Measurements from ENCODE around the gene PTPRM. TPM values are rescaled to one million over a fixed set of nuclear protein-coding genes. Genes with fewer than 3 reads are reported as not detected.
A peak's percentile ranks its signal among the peaks of the same experiment; 100 is the strongest.

PTPRM gene
- polyA plus RNA-seq, 2 of the 4 experiments (the other 2 are of a cell fraction), result 44.5 to 199 TPM

DNA sequence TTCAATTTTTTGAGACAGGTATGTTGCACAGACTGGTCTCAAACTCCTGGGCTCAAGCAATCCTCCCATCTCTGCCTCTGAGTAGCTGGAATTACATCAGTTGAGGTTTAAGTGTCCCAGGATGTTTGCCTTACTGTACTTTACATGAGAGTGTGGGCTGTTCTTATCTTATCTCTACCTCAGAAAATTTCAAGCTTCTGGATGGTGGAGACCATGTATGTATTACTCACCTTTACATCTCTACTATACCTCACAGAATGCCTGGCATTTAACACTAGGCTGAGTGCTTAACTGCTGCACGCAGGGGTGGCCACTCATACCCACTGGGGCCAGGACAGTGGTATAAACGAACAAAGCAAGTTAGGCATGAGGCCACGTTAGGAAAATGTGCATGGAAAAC lies 770.1 kb downstream of the PTPRM start:
- DNase-seq (ENCODE audit: low read depth in 1 of 2, low spot score in 1 of 2) (no peak), ATAC-seq (no peak), FAIRE-seq (no peak)
- POLR2A ChIA-PET, result no interaction called here
- no peaks in the 10 kb centered on the region for H3K9me3 ChIP-seq
- H3K4me1 ChIP-seq, result peaks cover 47% of the 10 kb centered on the region
- CTCF ChIA-PET, result no interaction called here
- TF ChIP-seq, protein P1, sequence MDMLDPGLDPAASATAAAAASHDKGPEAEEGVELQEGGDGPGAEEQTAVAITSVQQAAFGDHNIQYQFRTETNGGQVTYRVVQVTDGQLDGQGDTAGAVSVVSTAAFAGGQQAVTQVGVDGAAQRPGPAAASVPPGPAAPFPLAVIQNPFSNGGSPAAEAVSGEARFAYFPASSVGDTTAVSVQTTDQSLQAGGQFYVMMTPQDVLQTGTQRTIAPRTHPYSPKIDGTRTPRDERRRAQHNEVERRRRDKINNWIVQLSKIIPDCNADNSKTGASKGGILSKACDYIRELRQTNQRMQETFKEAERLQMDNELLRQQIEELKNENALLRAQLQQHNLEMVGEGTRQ (IDR thresholded peaks at IDR 0.05), result no peak
- TF ChIP-seq, protein P2, sequence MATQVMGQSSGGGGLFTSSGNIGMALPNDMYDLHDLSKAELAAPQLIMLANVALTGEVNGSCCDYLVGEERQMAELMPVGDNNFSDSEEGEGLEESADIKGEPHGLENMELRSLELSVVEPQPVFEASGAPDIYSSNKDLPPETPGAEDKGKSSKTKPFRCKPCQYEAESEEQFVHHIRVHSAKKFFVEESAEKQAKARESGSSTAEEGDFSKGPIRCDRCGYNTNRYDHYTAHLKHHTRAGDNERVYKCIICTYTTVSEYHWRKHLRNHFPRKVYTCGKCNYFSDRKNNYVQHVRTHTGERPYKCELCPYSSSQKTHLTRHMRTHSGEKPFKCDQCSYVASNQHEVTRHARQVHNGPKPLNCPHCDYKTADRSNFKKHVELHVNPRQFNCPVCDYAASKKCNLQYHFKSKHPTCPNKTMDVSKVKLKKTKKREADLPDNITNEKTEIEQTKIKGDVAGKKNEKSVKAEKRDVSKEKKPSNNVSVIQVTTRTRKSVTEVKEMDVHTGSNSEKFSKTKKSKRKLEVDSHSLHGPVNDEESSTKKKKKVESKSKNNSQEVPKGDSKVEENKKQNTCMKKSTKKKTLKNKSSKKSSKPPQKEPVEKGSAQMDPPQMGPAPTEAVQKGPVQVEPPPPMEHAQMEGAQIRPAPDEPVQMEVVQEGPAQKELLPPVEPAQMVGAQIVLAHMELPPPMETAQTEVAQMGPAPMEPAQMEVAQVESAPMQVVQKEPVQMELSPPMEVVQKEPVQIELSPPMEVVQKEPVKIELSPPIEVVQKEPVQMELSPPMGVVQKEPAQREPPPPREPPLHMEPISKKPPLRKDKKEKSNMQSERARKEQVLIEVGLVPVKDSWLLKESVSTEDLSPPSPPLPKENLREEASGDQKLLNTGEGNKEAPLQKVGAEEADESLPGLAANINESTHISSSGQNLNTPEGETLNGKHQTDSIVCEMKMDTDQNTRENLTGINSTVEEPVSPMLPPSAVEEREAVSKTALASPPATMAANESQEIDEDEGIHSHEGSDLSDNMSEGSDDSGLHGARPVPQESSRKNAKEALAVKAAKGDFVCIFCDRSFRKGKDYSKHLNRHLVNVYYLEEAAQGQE (IDR thresholded peaks at IDR 0.05), result no peak
- no peak for TF ChIP-seq CBX8 (IDR thresholded peaks at IDR 0.05)
- no peak for TF ChIP-seq MYC (IDR thresholded peaks at IDR 0.05; ENCODE audit: borderline replicate concordance, low read length)
- no peak for TF ChIP-seq ZFP36 (IDR thresholded peaks at IDR 0.05; ENCODE audit: borderline replicate concordance, partially characterized antibody)
- TF ChIP-seq HOXA7 (CRISPR knock-in tag; IDR thresholded peaks at IDR 0.05), result no peak
- H3K27ac ChIP-seq, result peak overlapping the region; percentile 92 to 98; a peak in 4 of 6 replicates
- H3K4me3 ChIP-seq, result no peak overlapping the region
- no peak overlapping the region for H3K4me2 ChIP-seq
- 90% methylated on average over 3 of the region's 3 CpGs for WGBS (ENCODE audit: missing lambda C conversion rate)

DNA sequence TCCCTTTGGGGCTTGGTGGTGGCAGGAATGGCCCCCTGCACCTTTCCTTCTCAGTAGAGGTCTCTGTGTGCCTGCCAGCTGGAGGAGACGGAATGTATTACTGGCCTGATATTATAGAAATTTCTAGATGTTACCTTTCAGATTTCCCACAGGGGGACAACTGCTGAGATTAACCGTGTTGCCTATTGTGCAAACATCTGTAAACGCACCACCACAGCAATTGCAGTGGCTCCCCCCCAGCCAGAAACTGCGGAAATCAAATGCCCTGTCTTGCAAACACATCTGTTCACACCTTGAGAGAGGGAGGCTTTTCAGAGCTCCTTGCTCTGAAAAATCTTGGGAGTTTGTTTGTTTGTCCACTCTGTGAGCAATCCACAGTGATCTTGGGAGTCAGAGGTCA lies 772.1 kb downstream of the PTPRM start:
- H3K4me2 ChIP-seq, result peak overlapping the region; percentile 71
- peaks cover 62% of the 10 kb centered on the region for H3K4me1 ChIP-seq
- ChIA-PET CTCF (no interaction called here), POLR2A (no interaction called here)
- H3K27ac ChIP-seq, result peak overlapping the region; percentile 92 to 98
- TF ChIP-seq MAFK (IDR thresholded peaks at IDR 0.05; ENCODE audit: partially characterized antibody) (no peak), ZSCAN20 (CRISPR knock-in tag; IDR thresholded peaks at IDR 0.05) (no peak), CEBPB (IDR thresholded peaks at IDR 0.05) (peak; percentile 6 to 54; a peak in 1 of 4 replicates), HDAC2 (IDR thresholded peaks at IDR 0.05) (no peak), NR3C1 (IDR thresholded peaks at IDR 0.05) (no peak), GATA3 (IDR thresholded peaks at IDR 0.05; ENCODE audit: borderline replicate concordance) (no peak), HOXB13 (CRISPR knock-in tag; IDR thresholded peaks at IDR 0.05; ENCODE audit: low read depth) (no peak), POLR2A (IDR thresholded peaks at IDR 0.05; ENCODE audit: low read length) (no peak), JUNB (IDR thresholded peaks at IDR 0.05) (no peak), EP300 (IDR thresholded peaks at IDR 0.05) (0 out of 5 replicates have a peak, but pooled peaks of 1 of the 2 experiments have one; percentile 12)
- TF ChIP-seq, protein P3, sequence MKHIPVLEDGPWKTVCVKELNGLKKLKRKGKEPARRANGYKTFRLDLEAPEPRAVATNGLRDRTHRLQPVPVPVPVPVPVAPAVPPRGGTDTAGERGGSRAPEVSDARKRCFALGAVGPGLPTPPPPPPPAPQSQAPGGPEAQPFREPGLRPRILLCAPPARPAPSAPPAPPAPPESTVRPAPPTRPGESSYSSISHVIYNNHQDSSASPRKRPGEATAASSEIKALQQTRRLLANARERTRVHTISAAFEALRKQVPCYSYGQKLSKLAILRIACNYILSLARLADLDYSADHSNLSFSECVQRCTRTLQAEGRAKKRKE (CRISPR knock-in tag; IDR thresholded peaks at IDR 0.05; ENCODE audit: low read depth), result no peak
- TF ChIP-seq, protein P4, sequence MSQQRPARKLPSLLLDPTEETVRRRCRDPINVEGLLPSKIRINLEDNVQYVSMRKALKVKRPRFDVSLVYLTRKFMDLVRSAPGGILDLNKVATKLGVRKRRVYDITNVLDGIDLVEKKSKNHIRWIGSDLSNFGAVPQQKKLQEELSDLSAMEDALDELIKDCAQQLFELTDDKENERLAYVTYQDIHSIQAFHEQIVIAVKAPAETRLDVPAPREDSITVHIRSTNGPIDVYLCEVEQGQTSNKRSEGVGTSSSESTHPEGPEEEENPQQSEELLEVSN (IDR thresholded peaks at IDR 0.05; ENCODE audit: borderline replicate concordance, low read depth), result no peak
- no peaks in the 10 kb centered on the region for H3K9me3 ChIP-seq
- peak in 1 of 2 experiments; percentile 13 for DNase-seq (ENCODE audit: low read depth in 1 of 2, low spot score in 1 of 2)
- no peak for ATAC-seq
- FAIRE-seq, result no peak
- 33% methylated on average over 4 of the region's 4 CpGs for WGBS (ENCODE audit: missing lambda C conversion rate)
- no peak overlapping the region for H3K4me3 ChIP-seq

DNA sequence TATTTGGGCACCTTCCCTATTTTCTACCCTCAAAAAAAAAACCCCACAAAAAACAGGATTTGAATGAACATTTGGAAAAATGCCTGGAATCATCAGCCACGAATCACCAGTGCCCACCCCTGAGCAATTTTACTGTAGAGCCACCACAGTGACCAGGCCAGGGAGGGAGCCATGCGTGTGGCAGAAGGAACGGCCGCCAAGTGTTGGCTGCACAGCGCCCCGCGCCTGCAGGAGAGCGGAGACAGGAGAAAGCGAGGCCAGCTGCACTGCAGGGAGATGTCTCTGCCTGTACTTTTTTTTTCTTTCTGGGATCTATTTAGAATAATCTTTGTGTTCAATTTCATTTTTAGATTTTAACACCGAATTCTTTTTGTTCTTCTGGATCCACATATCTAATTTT lies 772.8 kb downstream of the PTPRM start:
- FAIRE-seq, result no peak
- H3K9me3 ChIP-seq, result no peaks in the 10 kb centered on the region

More for the DNA sequence above, 772.8 kb downstream of the PTPRM start:
- ATAC-seq, result no peak
- Histone ChIP-seq H3K4me2 (peak overlapping the region; percentile 71; the same call in 2 of the 3 replicates), H3K4me1 (peaks cover 66% of the 10 kb centered on the region), H3K4me3 (no peak overlapping the region), H3K27ac (peak overlapping the region; percentile 92 to 98)
- 83% methylated on average over 10 of the region's 10 CpGs for whole genome bisulfite sequencing (ENCODE audit: missing lambda C conversion rate)
- DNase-seq (ENCODE audit: low read depth in 1 of 2, low spot score in 1 of 2), result no peak
- CTCF ChIA-PET, result no interaction called here
- no peak for TF ChIP-seq POLR2A (IDR thresholded peaks at IDR 0.05; ENCODE audit: low read length)
- no peak for TF ChIP-seq RNF2 (IDR thresholded peaks at IDR 0.05; ENCODE audit: borderline replicate concordance, low read depth)
- no peak for TF ChIP-seq CBX8 (IDR thresholded peaks at IDR 0.05)
- TF ChIP-seq RCOR1 (IDR thresholded peaks at IDR 0.05; ENCODE audit: low read depth, low read length), result no peak
- no peak for TF ChIP-seq MYC (IDR thresholded peaks at IDR 0.05; ENCODE audit: borderline replicate concordance, low read length)
- no peak for TF ChIP-seq ZNF302 (CRISPR knock-in tag; IDR thresholded peaks at IDR 0.05)
- TF ChIP-seq HOXA7 (CRISPR knock-in tag; IDR thresholded peaks at IDR 0.05), result no peak
- TF ChIP-seq CHD2 (IDR thresholded peaks at IDR 0.05; ENCODE audit: low read length, partially characterized antibody), result no peak
- POLR2A ChIA-PET, result no interaction called here
